ENCODE measurements around the gene BRD1. TPM values are rescaled to one million over a fixed set of nuclear protein-coding genes. Genes with fewer than 3 reads are reported as not detected.

Gene BRD1
- total RNA-seq, 3 donors from 2014 or later (not counting 1 experiment from before 2014, with no cell fraction given) = 126 to 154 (median 132) TPM

DNA sequence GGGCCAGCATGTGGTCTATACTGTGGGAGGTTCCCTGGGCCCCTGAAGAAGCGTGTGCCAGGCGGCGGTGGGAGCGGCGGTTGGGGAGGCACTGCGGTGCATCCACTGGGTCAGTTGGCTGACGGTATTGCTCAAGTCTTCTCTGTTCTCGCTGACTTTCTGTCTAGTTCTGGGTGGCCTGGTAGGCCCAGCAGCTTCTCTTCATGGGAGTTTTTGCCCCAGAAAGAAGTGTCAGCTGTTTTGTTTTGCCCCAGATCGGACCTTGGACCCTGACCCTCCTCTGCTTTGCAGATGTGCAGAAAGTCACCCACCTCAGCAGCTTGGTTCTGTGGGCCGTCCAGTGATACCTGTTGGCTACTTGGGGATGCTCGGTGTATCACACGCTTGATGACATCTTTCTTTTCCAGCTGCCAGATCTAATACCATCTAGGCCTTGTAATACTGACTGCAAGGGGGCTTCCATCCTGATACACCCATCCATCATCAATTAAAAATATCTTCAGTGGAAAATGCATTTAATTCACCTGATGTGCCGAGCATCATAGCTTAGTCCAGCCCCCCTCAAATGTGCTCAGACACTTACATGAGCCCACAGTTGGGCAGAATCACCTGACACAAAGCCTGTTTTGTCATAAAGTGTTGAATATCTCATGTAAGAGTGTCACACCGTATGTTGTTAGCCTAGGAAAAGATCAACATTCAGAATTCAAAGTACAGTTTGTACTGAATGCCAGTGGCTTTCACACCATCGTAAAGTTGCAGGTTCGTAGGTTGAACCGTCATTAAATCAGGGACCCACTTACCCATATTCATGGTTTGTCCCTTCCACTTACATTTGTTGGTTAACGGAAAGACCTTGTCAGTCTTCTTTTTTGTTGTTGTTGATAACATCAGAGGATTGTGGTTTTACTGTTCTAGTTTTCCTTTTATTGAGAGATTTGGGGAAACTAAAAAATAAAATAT, 39.9 kb upstream of the BRD1 start:
- 72% methylated on average over 17 of the region's 18 CpGs for WGBS (ENCODE audit: insufficient coverage)
- no peaks in the 10 kb centered on the region for H3K27me3 ChIP-seq (ENCODE audit: control insufficient read depth, insufficient read depth, low read length)
- ATAC-seq = peak; percentile 41 to 68 (median 45)
- H3K9me3 ChIP-seq (ENCODE audit: control insufficient read depth, insufficient read depth, low read length) = peaks cover 4% of the 10 kb centered on the region
- peak overlapping the region; percentile 67 for H3K27ac ChIP-seq (ENCODE audit: low read length)
- H3K9me3 Mint-ChIP-seq = peaks cover 0 to 2% of the 10 kb centered on the region in 2 donors
- no peaks in the 10 kb centered on the region for H3K36me3 Mint-ChIP-seq
- H3K4me1 Mint-ChIP-seq = peaks cover 65 to 67% of the 10 kb centered on the region in 2 donors
- H3K4me1 ChIP-seq (ENCODE audit: control insufficient read depth, insufficient read depth, low read length) = peaks cover 48% of the 10 kb centered on the region
- DNase-seq = peak in 1 of 2 donors; percentile 62
- peak overlapping the region; percentile 69 for H3K4me3 Mint-ChIP-seq
- peak overlapping the region; percentile 84 to 86 for H3K27ac Mint-ChIP-seq
- TF ChIP-seq, protein P1, sequence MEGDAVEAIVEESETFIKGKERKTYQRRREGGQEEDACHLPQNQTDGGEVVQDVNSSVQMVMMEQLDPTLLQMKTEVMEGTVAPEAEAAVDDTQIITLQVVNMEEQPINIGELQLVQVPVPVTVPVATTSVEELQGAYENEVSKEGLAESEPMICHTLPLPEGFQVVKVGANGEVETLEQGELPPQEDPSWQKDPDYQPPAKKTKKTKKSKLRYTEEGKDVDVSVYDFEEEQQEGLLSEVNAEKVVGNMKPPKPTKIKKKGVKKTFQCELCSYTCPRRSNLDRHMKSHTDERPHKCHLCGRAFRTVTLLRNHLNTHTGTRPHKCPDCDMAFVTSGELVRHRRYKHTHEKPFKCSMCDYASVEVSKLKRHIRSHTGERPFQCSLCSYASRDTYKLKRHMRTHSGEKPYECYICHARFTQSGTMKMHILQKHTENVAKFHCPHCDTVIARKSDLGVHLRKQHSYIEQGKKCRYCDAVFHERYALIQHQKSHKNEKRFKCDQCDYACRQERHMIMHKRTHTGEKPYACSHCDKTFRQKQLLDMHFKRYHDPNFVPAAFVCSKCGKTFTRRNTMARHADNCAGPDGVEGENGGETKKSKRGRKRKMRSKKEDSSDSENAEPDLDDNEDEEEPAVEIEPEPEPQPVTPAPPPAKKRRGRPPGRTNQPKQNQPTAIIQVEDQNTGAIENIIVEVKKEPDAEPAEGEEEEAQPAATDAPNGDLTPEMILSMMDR (IDR thresholded peaks at IDR 0.05) = no peak
- intact Hi-C loops (cut with micrococcal nuclease) = loop anchor here (2.0 kb wide), 1 partner anchor 13 kb away; no protein-coding TSS in a partner anchor
- no peaks in the 10 kb centered on the region for H3K27me3 Mint-ChIP-seq (ENCODE audit: low read depth in 2 of 2)
- H3K36me3 ChIP-seq (ENCODE audit: control insufficient read depth, insufficient read depth, low read length) = no peaks in the 10 kb centered on the region
- H3K4me3 ChIP-seq (ENCODE audit: low read length) = no peak overlapping the region

DNA sequence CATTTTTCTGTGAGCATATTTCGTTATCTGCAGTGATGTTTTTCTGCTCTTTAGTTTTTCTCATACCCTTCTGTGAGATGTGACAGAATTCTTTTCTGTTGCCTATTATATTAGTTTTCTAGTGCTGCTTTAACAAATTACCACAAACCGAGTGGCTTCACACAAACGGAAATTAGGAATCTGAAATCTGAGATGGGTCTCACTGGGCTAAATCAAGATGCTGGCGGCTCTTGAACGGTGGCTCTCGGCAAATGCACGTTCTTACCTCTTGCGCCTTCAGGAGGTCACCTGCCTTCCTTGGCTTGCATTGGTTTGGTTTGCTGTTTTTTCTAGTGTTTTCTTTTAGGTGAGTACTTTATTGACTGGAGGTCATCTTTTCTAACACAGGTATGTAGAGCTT, 39.0 kb upstream of the BRD1 start:
- peaks cover 4% of the 10 kb centered on the region for H3K9me3 ChIP-seq (ENCODE audit: control insufficient read depth, insufficient read depth, low read length)
- H3K27me3 Mint-ChIP-seq (ENCODE audit: low read depth in 2 of 2) = no peaks in the 10 kb centered on the region
- no peak overlapping the region for H3K4me3 ChIP-seq (ENCODE audit: low read length)
- no peak overlapping the region for H3K27ac ChIP-seq (ENCODE audit: low read length)
- no peak for ATAC-seq
- TF ChIP-seq, protein P1 (IDR thresholded peaks at IDR 0.05) = no peak
- peak overlapping the region; percentile 38 for H3K4me3 Mint-ChIP-seq
- WGBS (ENCODE audit: insufficient coverage) = 61% methylated on average over 7 of the region's 8 CpGs
- H3K4me1 ChIP-seq (ENCODE audit: control insufficient read depth, insufficient read depth, low read length) = peaks cover 55% of the 10 kb centered on the region
- intact Hi-C loops (cut with micrococcal nuclease) = no loop called here
- peak overlapping the region; percentile 84 to 86 for H3K27ac Mint-ChIP-seq
- no peak for DNase-seq
- H3K4me1 Mint-ChIP-seq = peaks cover 68 to 69% of the 10 kb centered on the region in 2 donors
- no peaks in the 10 kb centered on the region for H3K27me3 ChIP-seq (ENCODE audit: control insufficient read depth, insufficient read depth, low read length)
- H3K36me3 Mint-ChIP-seq = no peaks in the 10 kb centered on the region
- no peaks in the 10 kb centered on the region for H3K36me3 ChIP-seq (ENCODE audit: control insufficient read depth, insufficient read depth, low read length)
- peaks cover 0 to 2% of the 10 kb centered on the region in 2 donors for H3K9me3 Mint-ChIP-seq

DNA sequence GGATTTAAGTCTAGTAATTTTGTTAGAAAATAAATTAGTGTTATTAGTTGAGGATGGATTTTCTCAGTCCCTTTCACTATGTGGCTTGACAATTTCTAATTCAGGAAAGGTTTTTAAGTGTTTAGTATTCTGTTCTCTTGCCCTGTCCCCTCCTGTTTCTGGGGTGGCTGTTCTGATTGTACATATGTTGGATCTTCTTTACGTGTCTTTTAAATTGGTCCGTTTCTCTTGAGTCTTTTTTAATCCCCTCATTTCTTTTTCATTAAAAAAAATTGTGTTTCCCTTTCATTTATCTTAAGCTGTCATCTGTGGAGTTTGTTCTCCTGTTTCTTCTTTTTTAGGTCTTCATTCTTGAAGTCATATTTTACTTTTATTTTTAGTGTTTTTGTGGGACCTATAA, 38.5 kb upstream of the BRD1 start:
- Histone ChIP-seq H3K4me3 (ENCODE audit: low read length) (no peak overlapping the region), H3K36me3 (ENCODE audit: control insufficient read depth, insufficient read depth, low read length) (no peaks in the 10 kb centered on the region), H3K9me3 (ENCODE audit: control insufficient read depth, insufficient read depth, low read length) (peaks cover 4% of the 10 kb centered on the region), H3K4me1 (ENCODE audit: control insufficient read depth, insufficient read depth, low read length) (peaks cover 51% of the 10 kb centered on the region), H3K27me3 (ENCODE audit: control insufficient read depth, insufficient read depth, low read length) (no peaks in the 10 kb centered on the region), H3K27ac (ENCODE audit: low read length) (no peak overlapping the region)
- H3K9me3 Mint-ChIP-seq = peaks cover 0 to 2% of the 10 kb centered on the region in 2 donors
- no peaks in the 10 kb centered on the region for H3K36me3 Mint-ChIP-seq
- H3K27ac Mint-ChIP-seq = peak overlapping the region in 1 of 2 donors; percentile 84
- TF ChIP-seq, protein P1 (IDR thresholded peaks at IDR 0.05) = no peak
- DNase-seq (no peak), ATAC-seq (no peak)
- intact Hi-C loops (cut with micrococcal nuclease) = no loop called here
- peak overlapping the region; percentile 38 for H3K4me3 Mint-ChIP-seq
- H3K27me3 Mint-ChIP-seq (ENCODE audit: low read depth in 2 of 2) = no peaks in the 10 kb centered on the region
- WGBS (ENCODE audit: insufficient coverage) = no CpG with 5 or more reads among the region's 2 CpGs
- peaks cover 70 to 72% of the 10 kb centered on the region in 2 donors for H3K4me1 Mint-ChIP-seq

All from natural killer cell (primary cell).